Measurements from ENCODE around the gene MTCH1. TPM values are rescaled to one million over a fixed set of nuclear protein-coding genes. Genes with fewer than 3 reads are reported as not detected.
A peak's percentile ranks its signal among the peaks of the same experiment; 100 is the strongest.

MTCH1 gene
- total RNA-seq, 4 donors from 2014 or later = 185 to 242 (median 199) TPM

DNA sequence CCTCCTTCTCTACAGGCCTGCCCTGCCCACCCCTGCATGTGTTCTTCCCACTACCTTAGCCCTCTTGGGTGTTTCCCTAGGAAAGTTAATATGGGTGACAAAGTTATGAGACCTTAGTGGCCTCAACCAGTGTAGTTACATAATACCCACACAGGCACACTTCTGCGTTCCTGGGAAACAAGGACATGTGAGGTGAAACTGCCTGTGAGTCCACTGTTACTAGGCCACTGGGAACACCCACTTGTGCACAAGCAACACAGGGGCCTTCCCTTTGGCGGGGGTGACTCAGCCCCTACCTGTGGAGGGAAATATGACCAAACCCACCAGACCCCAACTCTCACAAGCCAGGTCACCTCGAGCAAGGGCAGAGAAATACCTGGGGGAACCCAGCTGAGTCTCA lies 18.7 kb downstream of the MTCH1 start:
- H3K4me1 ChIP-seq = peaks cover 0 to 29% (median 0%) of the 10 kb centered on the region in 3 donors
- H3K36me3 ChIP-seq = peaks cover 0 to 60% of the 10 kb centered on the region in 2 donors
- H3K27me3 ChIP-seq = no peaks in the 10 kb centered on the region
- ATAC-seq = no peak
- TF ChIP-seq EP300 (IDR thresholded peaks at IDR 0.05) = no peak
- TF ChIP-seq POLR2AphosphoS5 (IDR thresholded peaks at IDR 0.05) = no peak
- TF ChIP-seq POLR2A (IDR thresholded peaks at IDR 0.05) = no peak
- TF ChIP-seq, protein P1, sequence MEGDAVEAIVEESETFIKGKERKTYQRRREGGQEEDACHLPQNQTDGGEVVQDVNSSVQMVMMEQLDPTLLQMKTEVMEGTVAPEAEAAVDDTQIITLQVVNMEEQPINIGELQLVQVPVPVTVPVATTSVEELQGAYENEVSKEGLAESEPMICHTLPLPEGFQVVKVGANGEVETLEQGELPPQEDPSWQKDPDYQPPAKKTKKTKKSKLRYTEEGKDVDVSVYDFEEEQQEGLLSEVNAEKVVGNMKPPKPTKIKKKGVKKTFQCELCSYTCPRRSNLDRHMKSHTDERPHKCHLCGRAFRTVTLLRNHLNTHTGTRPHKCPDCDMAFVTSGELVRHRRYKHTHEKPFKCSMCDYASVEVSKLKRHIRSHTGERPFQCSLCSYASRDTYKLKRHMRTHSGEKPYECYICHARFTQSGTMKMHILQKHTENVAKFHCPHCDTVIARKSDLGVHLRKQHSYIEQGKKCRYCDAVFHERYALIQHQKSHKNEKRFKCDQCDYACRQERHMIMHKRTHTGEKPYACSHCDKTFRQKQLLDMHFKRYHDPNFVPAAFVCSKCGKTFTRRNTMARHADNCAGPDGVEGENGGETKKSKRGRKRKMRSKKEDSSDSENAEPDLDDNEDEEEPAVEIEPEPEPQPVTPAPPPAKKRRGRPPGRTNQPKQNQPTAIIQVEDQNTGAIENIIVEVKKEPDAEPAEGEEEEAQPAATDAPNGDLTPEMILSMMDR (IDR thresholded peaks at IDR 0.05) = no peak
- WGBS, 2 donors (ENCODE audit: low coverage in 1 of 2) = 36% methylated on average over 2 of the region's 3 CpGs; no CpG with 5 or more reads in 1 of the 2 donors
- peak overlapping the region in 2 of 4 donors; percentile 14 to 45 for H3K27ac ChIP-seq
- no peaks in the 10 kb centered on the region for H3K9me3 ChIP-seq
- no peak overlapping the region for H3K4me3 ChIP-seq

DNA sequence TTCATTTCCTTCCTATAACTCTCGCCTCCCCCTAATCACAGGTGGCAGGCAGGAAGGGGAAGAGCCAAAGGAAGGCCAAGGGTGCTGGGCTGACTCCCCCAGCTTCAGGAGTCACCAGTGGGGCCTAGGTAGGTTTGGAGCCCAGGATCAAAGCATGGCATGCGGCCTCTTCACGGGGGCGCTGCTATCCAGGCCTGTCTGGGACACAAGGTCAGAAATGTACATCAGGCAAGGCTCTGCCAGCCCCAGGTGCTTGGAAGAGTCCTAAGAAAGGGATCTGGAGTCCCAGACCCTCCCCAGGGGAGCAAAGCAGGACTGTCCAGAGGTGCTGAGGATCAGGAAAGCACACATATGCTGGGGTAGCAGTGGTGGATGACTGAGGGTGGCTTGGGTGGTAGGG lies 21.1 kb downstream of the MTCH1 start:
- ATAC-seq = no peak
- H3K36me3 ChIP-seq = peaks cover 0 to 36% of the 10 kb centered on the region in 2 donors
- TF ChIP-seq, protein P1 (IDR thresholded peaks at IDR 0.05) = no peak
- TF ChIP-seq POLR2AphosphoS5 (IDR thresholded peaks at IDR 0.05) (no peak), POLR2A (IDR thresholded peaks at IDR 0.05) (no peak), EP300 (IDR thresholded peaks at IDR 0.05) (no peak)
- H3K4me3 ChIP-seq = no peak overlapping the region
- no peaks in the 10 kb centered on the region for H3K27me3 ChIP-seq
- peaks cover 0 to 35% (median 0%) of the 10 kb centered on the region in 3 donors for H3K4me1 ChIP-seq
- H3K9me3 ChIP-seq = no peaks in the 10 kb centered on the region
- no peak overlapping the region for H3K27ac ChIP-seq
- no CpG with 5 or more reads among the region's 4 CpGs for WGBS, 2 donors (ENCODE audit: low coverage in 1 of 2)

DNA sequence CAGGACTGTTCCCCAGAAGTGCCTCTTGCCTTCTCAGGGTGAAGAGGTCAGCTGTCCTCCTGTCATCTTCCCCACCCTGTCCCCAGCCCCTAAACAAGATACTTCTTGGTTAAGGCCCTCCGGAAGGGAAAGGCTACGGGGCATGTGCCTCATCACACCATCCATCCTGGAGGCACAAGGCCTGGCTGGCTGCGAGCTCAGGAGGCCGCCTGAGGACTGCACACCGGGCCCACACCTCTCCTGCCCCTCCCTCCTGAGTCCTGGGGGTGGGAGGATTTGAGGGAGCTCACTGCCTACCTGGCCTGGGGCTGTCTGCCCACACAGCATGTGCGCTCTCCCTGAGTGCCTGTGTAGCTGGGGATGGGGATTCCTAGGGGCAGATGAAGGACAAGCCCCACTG lies 21.6 kb downstream of the MTCH1 start:
- H3K27me3 ChIP-seq = no peaks in the 10 kb centered on the region
- no peak overlapping the region for H3K4me3 ChIP-seq
- WGBS, 2 donors (ENCODE audit: low coverage in 1 of 2) = no CpG with 5 or more reads among the region's 6 CpGs
- TF ChIP-seq, protein P1 (IDR thresholded peaks at IDR 0.05) = no peak
- peaks cover 0 to 31% of the 10 kb centered on the region in 2 donors for H3K36me3 ChIP-seq
- H3K9me3 ChIP-seq = no peaks in the 10 kb centered on the region
- ATAC-seq = no peak
- H3K4me1 ChIP-seq = peaks cover 0 to 34% (median 0%) of the 10 kb centered on the region in 3 donors
- H3K27ac ChIP-seq = peak overlapping the region in 1 of 4 donors; percentile 33

DNA sequence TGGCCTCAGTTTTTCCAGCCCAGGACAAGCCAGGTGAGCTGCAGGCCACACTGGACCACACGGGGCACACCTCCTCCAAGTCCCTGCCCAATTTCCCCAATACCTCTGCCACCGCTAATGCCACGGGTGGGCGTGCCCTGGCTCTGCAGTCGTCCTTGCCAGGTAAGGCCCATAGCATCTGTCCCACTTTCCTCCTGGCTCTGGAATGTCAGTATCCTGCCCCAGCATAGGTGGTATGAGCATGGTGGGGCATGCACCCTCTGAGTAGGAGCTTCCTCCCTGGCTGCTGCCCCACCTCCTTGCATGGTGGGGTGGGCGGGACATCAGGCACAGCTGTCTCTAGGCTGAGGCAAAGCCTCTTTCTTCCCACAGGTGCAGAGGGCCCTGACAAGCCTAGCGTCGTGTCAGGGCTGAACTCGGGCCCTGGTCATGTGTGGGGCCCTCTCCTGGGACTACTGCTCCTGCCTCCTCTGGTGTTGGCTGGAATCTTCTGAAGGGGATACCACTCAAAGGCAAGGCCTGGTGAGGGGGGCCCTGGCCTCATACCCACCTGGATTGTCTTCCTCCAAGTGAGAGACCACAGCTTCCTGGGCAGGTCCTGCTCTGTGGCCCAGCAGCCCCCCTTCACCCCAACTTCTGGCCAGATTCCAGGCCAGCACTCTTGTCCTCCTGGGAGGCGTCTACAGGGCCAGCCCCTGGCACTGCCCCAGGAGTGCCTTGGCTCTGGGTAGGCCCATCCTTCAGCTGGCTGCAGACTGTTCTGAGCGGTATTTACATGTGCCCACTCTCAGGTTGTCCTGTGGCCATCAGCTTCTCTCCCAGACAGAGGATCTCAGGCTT lies 22.3 kb downstream of the MTCH1 start:
- Histone ChIP-seq H3K9me3 (no peaks in the 10 kb centered on the region), H3K4me3 (no peak overlapping the region), H3K4me1 (peaks cover 0 to 27% (median 0%) of the 10 kb centered on the region in 3 donors), H3K36me3 (peaks cover 0 to 24% of the 10 kb centered on the region in 2 donors), H3K27me3 (no peaks in the 10 kb centered on the region), H3K27ac (peak overlapping the region in 1 of 4 donors; percentile 33)
- TF ChIP-seq POLR2A (IDR thresholded peaks at IDR 0.05) (no peak), EP300 (IDR thresholded peaks at IDR 0.05) (no peak), POLR2AphosphoS5 (IDR thresholded peaks at IDR 0.05) (no peak)
- TF ChIP-seq, protein P1 (IDR thresholded peaks at IDR 0.05) = no peak
- ATAC-seq = peak; percentile 20
- WGBS, 2 donors (ENCODE audit: low coverage in 1 of 2) = no CpG with 5 or more reads among the region's 11 CpGs

GRCh38 chr6:36962874-36963273 lies 23.1 kb downstream of the MTCH1 start:
- TF ChIP-seq POLR2AphosphoS5 (IDR thresholded peaks at IDR 0.05) (no peak), EP300 (IDR thresholded peaks at IDR 0.05) (no peak), POLR2A (IDR thresholded peaks at IDR 0.05) (no peak)
- TF ChIP-seq, protein P1 (IDR thresholded peaks at IDR 0.05) = no peak
- no peaks in the 10 kb centered on the region for H3K9me3 ChIP-seq
- ATAC-seq = peak; percentile 58
- peaks cover 0 to 21% (median 0%) of the 10 kb centered on the region in 3 donors for H3K4me1 ChIP-seq
- WGBS, 2 donors (ENCODE audit: low coverage in 1 of 2) = 72 to 86% methylated on average over 5 to 8 of the region's 12 CpGs
- peaks cover 0 to 16% of the 10 kb centered on the region in 2 donors for H3K36me3 ChIP-seq
- H3K27me3 ChIP-seq = no peaks in the 10 kb centered on the region
- H3K4me3 ChIP-seq = no peak overlapping the region
- H3K27ac ChIP-seq = no peak overlapping the region
